Inferior parietal cortex (tissue), 1 donor: ENCODE measurements around the gene SSR3.
"Not testable (repeated sequence)": the region's sequence is repeated elsewhere in the genome, so short reads cannot be mapped to it uniquely, and the experiment has no call there.

Source experiments
- DNase-seq: peaks from one replicate; pipeline ENCODE4 v3.0.0-alpha.2; 2016; ENCODE audit errors: extremely low spot score

The SSR3 gene

GRCh38 chr3:156576051-156576450 is 21.1 kb upstream of the SSR3 start:
- no peak for DNase-seq

GRCh38 chr3:156575641-156576040 is 20.7 kb upstream of the SSR3 start:
- DNase-seq = no peak

GRCh38 chr3:156569881-156570280 is 15.0 kb upstream of the SSR3 start:
- DNase-seq = not testable (repeated sequence)

GRCh38 chr3:156569016-156569415 is 14.1 kb upstream of the SSR3 start:
- not testable (repeated sequence) for DNase-seq

- DNase-seq = no peak
Observed at GRCh38 chr3:156563900-156564682, 9.2 kb upstream of the SSR3 start.

GRCh38 chr3:156562486-156562885 is 7.6 kb upstream of the SSR3 start:
- DNase-seq = not testable (repeated sequence)

- DNase-seq = no peak
Observed at GRCh38 chr3:156561533-156561932, 6.6 kb upstream of the SSR3 start.

- DNase-seq = no peak
Observed at GRCh38 chr3:156559321-156559720, 4.4 kb upstream of the SSR3 start.

- DNase-seq = no peak
Observed at GRCh38 chr3:156558389-156558788, 3.5 kb upstream of the SSR3 start.

GRCh38 chr3:156554515-156554841 is 439 bp downstream of the SSR3 start:
- no peak for DNase-seq

- no peak for DNase-seq
Observed at GRCh38 chr3:156553705-156554356, 1.1 kb downstream of the SSR3 start.

- no peak for DNase-seq
Observed at GRCh38 chr3:156552973-156553372, 1.9 kb downstream of the SSR3 start.

GRCh38 chr3:156551746-156552145 is 3.2 kb downstream of the SSR3 start:
- no peak for DNase-seq

GRCh38 chr3:156551261-156551660 is 3.7 kb downstream of the SSR3 start:
- DNase-seq = no peak

- DNase-seq = no peak
Observed at GRCh38 chr3:156548902-156549301, 6.0 kb downstream of the SSR3 start.

- no peak for DNase-seq
Observed at GRCh38 chr3:156548041-156548687, 6.8 kb downstream of the SSR3 start.

GRCh38 chr3:156547637-156548036 is 7.3 kb downstream of the SSR3 start:
- DNase-seq = no peak

- no peak for DNase-seq
Observed at GRCh38 chr3:156543043-156543555, 11.8 kb downstream of the SSR3 start.

GRCh38 chr3:156542101-156543042 is 12.5 kb downstream of the SSR3 start:
- DNase-seq = no peak

- no peak for DNase-seq
Observed at GRCh38 chr3:156539802-156540201, 15.1 kb downstream of the SSR3 start.

- no peak for DNase-seq
Observed at GRCh38 chr3:156539051-156539450, 15.9 kb downstream of the SSR3 start.
